H1 (cell line): ENCODE results near the gene NIT2. TPM values are rescaled to one million over a fixed set of nuclear protein-coding genes. Genes with fewer than 3 reads are reported as not detected.

ENCODE experiments used
- CHD7 ChIP-seq: fragments of 300-600 bp; sonication (generic); IDR thresholded peaks from 2 replicates; pipeline ENCODE4 v1.7.1; 2012; ENCODE audit warnings: low read length, moderate library complexity, mild to moderate bottlenecking, inconsistent platforms; ENCODE audit not compliant: insufficient replicate concordance
- RFX5 ChIP-seq: IDR thresholded peaks from 2 replicates; pipeline ENCODE4 v1.6.1; 2011; ENCODE audit warnings: low read depth, low read length, improper control_type of control experiment, borderline replicate concordance
- polyA plus RNA-seq, 7 experiments: library from polyadenylated mRNA; depleted of rRNA in 3 of 7; stranded (reverse) in 5 of 7; unstranded in 2 of 7; fragments of >200 nt in 5 of 7; fragments of 200-250 nt in 2 of 7; gene quantifications; 1 replicate in 5 of 7; 2 replicates in 1 of 7; 4 replicates in 1 of 7; pipeline versions ENCODE4 v1.2.1 to v1.2.3, GENCODE V29; 2011 to 2013; ENCODE audit warnings: missing spikeins in 2 of 7, mixed read lengths in 2 of 7
- total RNA-seq: library from RNA; stranded (reverse); fragmentation: NEBNext Ultra II Directional; extraction: Animal tissue kit (Norgen Biotek cat#: 25700); gene quantifications from 2 replicates; pipeline ENCODE4 v1.2.1, GENCODE V29; 2021

NIT2 gene
- total and polyA plus RNA-seq, 2 of the 8 experiments (the other 6 are each of a cell fraction or from before 2014, with no cell fraction given): 15.2 to 25.3 TPM

- TF ChIP-seq RFX5: no peak
- no peak for TF ChIP-seq CHD7
- TF ChIP-seq, all 59 proteins: peak for 2
Measured at GRCh38 chr3:100400419-100400779, 65.8 kb downstream of the NIT2 start (continued).
